Mesothelial cell of epicardium (in vitro differentiated cells): ENCODE results near the gene PTCD1. TPM values are rescaled to one million over a fixed set of nuclear protein-coding genes. Genes with fewer than 3 reads are reported as not detected.

Source experiments
- DNase-seq, 2 experiments: peaks; one replicate each; pipeline ENCODE4 v3.0.0; 2021; ENCODE audit warnings: low spot score in 2 of 2; ENCODE audit not compliant: unreplicated experiment in 2 of 2
- H3K27ac Mint-ChIP-seq: 2 replicates; pipeline ENCODE4 v1.8.0; 2021; ENCODE audit warnings: mixed read lengths
- H3K27me3 Mint-ChIP-seq: 2 replicates; pipeline ENCODE4 v1.8.0; 2021; ENCODE audit warnings: low read depth, mixed read lengths
- H3K36me3 Mint-ChIP-seq: 2 replicates; pipeline ENCODE4 v1.8.0; 2021; ENCODE audit warnings: mixed read lengths
- H3K4me1 Mint-ChIP-seq: 2 replicates; pipeline ENCODE4 v1.8.0; 2021; ENCODE audit warnings: mixed read lengths
- H3K4me3 Mint-ChIP-seq: 2 replicates; pipeline ENCODE4 v1.8.0; 2021; ENCODE audit warnings: mild to moderate bottlenecking, moderate library complexity, mixed read lengths
- H3K9me3 Mint-ChIP-seq: 2 replicates; pipeline ENCODE4 v1.8.0; 2021; ENCODE audit warnings: mixed read lengths
- CTCF ChIP-seq: fragments of 200-600 bp; sonication (generic); IDR thresholded peaks from one replicate; pipeline ENCODE4 v1.5.0; 2021; ENCODE audit warnings: antibody characterized with exemption; ENCODE audit not compliant: unreplicated experiment
- total RNA-seq: library from RNA; stranded (reverse); gene quantifications from 3 replicates; pipeline ENCODE4 v1.2.1, GENCODE V29; 2021

PTCD1 gene
- total RNA-seq, 1 donor from 2014 or later: 12.3 TPM

- Mint-ChIP-seq H3K36me3 (peaks cover 17% of the 10 kb centered on the region), H3K27me3 (no peaks in the 10 kb centered on the region), H3K4me3 (peak overlapping the region; percentile 95), H3K9me3 (peaks cover 1% of the 10 kb centered on the region), H3K4me1 (peaks cover 22% of the 10 kb centered on the region), H3K27ac (peak overlapping the region; percentile 99)
- TF ChIP-seq CTCF: no peak
- DNase-seq: no peak
Measured at GRCh38 chr7:99409806-99410205, 28.8 kb downstream of the PTCD1 start.

GRCh38 chr7:99409192-99409572 is 29.4 kb downstream of the PTCD1 start:
- DNase-seq: no peak
- Mint-ChIP-seq H3K27ac (peak overlapping the region; percentile 99), H3K4me1 (peaks cover 22% of the 10 kb centered on the region), H3K27me3 (no peaks in the 10 kb centered on the region), H3K9me3 (no peaks in the 10 kb centered on the region), H3K4me3 (peak overlapping the region; percentile 95), H3K36me3 (peaks cover 16% of the 10 kb centered on the region)
- TF ChIP-seq CTCF: no peak

- DNase-seq: peak; percentile 77 to 96
- no peak for TF ChIP-seq CTCF
- peaks cover 22% of the 10 kb centered on the region for H3K4me1 Mint-ChIP-seq
- H3K4me3 Mint-ChIP-seq: peak within 1 kb of the TSS; percentile 95
- H3K27me3 Mint-ChIP-seq: no peaks in the 10 kb centered on the region
- H3K27ac Mint-ChIP-seq: peak within 1 kb of the TSS; percentile 99
- H3K36me3 Mint-ChIP-seq: peaks cover 20% of the 10 kb centered on the region
- H3K9me3 Mint-ChIP-seq: no peaks in the 10 kb centered on the region
Measured at GRCh38 chr7:99408379-99409191, 30.0 kb downstream of the PTCD1 start, which contains the start of the genes BUD31 and PDAP1. Gene BUD31 (plus strand): TSS chr7:99408969. CDS start chr7:99411093, 2,124 bp downstream. Gene PDAP1 (minus strand): TSS chr7:99408597. CDS start chr7:99408548, 49 bp downstream.

GRCh38 chr7:99407872-99408378 is 30.7 kb downstream of the PTCD1 start:
- DNase-seq: peak in 1 of 2 experiments; percentile 56
- Mint-ChIP-seq H3K4me1 (peaks cover 22% of the 10 kb centered on the region), H3K9me3 (no peaks in the 10 kb centered on the region), H3K27ac (peak overlapping the region; percentile 99), H3K27me3 (no peaks in the 10 kb centered on the region), H3K36me3 (peaks cover 19% of the 10 kb centered on the region), H3K4me3 (peak overlapping the region; percentile 95)
- no peak for TF ChIP-seq CTCF

GRCh38 chr7:99406557-99406956 is 32.0 kb downstream of the PTCD1 start:
- peaks cover 18% of the 10 kb centered on the region for H3K36me3 Mint-ChIP-seq
- TF ChIP-seq CTCF: no peak
- no peaks in the 10 kb centered on the region for H3K27me3 Mint-ChIP-seq
- peak overlapping the region; percentile 25 for H3K27ac Mint-ChIP-seq
- peak overlapping the region; percentile 95 for H3K4me3 Mint-ChIP-seq
- H3K9me3 Mint-ChIP-seq: no peaks in the 10 kb centered on the region
- no peak for DNase-seq
- peaks cover 22% of the 10 kb centered on the region for H3K4me1 Mint-ChIP-seq
